Measurements from ENCODE around the gene ANKRD12. TPM values are rescaled to one million over a fixed set of nuclear protein-coding genes. Genes with fewer than 3 reads are reported as not detected.
"Not testable (repeated sequence)": the region's sequence is repeated elsewhere in the genome, so short reads cannot be mapped to it uniquely, and the experiment has no call there.

ANKRD12 gene
- 100 to 1,000 TPM; 107 to 117 TPM for total RNA-seq

- DNase-seq (peak; percentile 99), ATAC-seq (ENCODE audit: low read depth) (peak; percentile 78)
- no peaks in the 10 kb centered on the region for H3K27me3 Mint-ChIP-seq
- peak within 1 kb of the TSS; percentile 99 for H3K27ac Mint-ChIP-seq
- H3K4me3 Mint-ChIP-seq = peak within 1 kb of the TSS; percentile 97
- peaks cover 26% of the 10 kb centered on the region for H3K36me3 Mint-ChIP-seq
- H3K4me1 Mint-ChIP-seq = peaks cover 45% of the 10 kb centered on the region
- no peaks in the 10 kb centered on the region for H3K9me3 Mint-ChIP-seq
- POLR2A ChIA-PET = interaction anchor here (0.6 to 6.6 kb wide), 24 partner anchors 10 to 777 kb away, joined by 3 to 99 read pairs (median 5); partner anchors contain the start of genes NDUFV2, RAB12 and VAPA
Measured at GRCh38 chr18:9136315-9137155, at the start of gene ANKRD12. ANKRD12 (plus strand) TSS chr18:9136781; CDS start chr18:9182433, 45,652 bp downstream.

- peaks cover 27% of the 10 kb centered on the region for H3K36me3 Mint-ChIP-seq
- no peak overlapping the region for H3K4me3 Mint-ChIP-seq
- no peak for ATAC-seq (ENCODE audit: low read depth)
- no peaks in the 10 kb centered on the region for H3K27me3 Mint-ChIP-seq
- H3K9me3 Mint-ChIP-seq = peaks cover 2% of the 10 kb centered on the region
- peaks cover 56% of the 10 kb centered on the region for H3K4me1 Mint-ChIP-seq
- POLR2A ChIA-PET = interaction anchor here (1.9 to 13.2 kb wide), 2 partner anchors 15 to 50 kb away, joined by 5 to 211 read pairs; partner anchors contain the start of genes ANKRD12 and NDUFV2
- peak overlapping the region; percentile 54 for H3K27ac Mint-ChIP-seq
- no peak for DNase-seq
Measured at GRCh38 chr18:9087144-9087543, 49.4 kb upstream of the ANKRD12 start.

GRCh38 chr18:9088252-9088651 lies 48.3 kb upstream of the ANKRD12 start:
- H3K9me3 Mint-ChIP-seq = peaks cover 2% of the 10 kb centered on the region
- peaks cover 53% of the 10 kb centered on the region for H3K4me1 Mint-ChIP-seq
- H3K4me3 Mint-ChIP-seq = peak overlapping the region; percentile 67
- H3K27me3 Mint-ChIP-seq = no peaks in the 10 kb centered on the region
- ATAC-seq (ENCODE audit: low read depth) (no peak), DNase-seq (no peak)
- H3K27ac Mint-ChIP-seq = peak overlapping the region; percentile 87
- peaks cover 27% of the 10 kb centered on the region for H3K36me3 Mint-ChIP-seq
- POLR2A ChIA-PET = interaction anchor here (1.9 to 13.2 kb wide), 2 partner anchors 13 to 48 kb away, joined by 5 to 211 read pairs; partner anchors contain the start of genes ANKRD12 and NDUFV2

- DNase-seq; H3K9me3 Mint-ChIP-seq; H3K27me3 Mint-ChIP-seq; ATAC-seq (ENCODE audit: low read depth): not testable (repeated sequence)
- POLR2A ChIA-PET = interaction anchor here (0.6 to 13.2 kb wide), 3 partner anchors 13 to 48 kb away, joined by 3 to 211 read pairs (median 5); partner anchors contain the start of genes ANKRD12 and NDUFV2
- H3K4me1 Mint-ChIP-seq = peaks cover 50% of the 10 kb centered on the region
- H3K27ac Mint-ChIP-seq = peak overlapping the region; percentile 87
- H3K4me3 Mint-ChIP-seq = peak overlapping the region; percentile 67
- peaks cover 28% of the 10 kb centered on the region for H3K36me3 Mint-ChIP-seq
Measured at GRCh38 chr18:9088727-9089126, 47.9 kb upstream of the ANKRD12 start.

- Mint-ChIP-seq H3K4me1 (peaks cover 62% of the 10 kb centered on the region), H3K4me3 (peak overlapping the region; percentile 91), H3K36me3 (peaks cover 33% of the 10 kb centered on the region), H3K27ac (peak overlapping the region; percentile 97), H3K9me3 (peaks cover 2% of the 10 kb centered on the region), H3K27me3 (no peaks in the 10 kb centered on the region)
- ATAC-seq (ENCODE audit: low read depth) (no peak), DNase-seq (no peak)
- POLR2A ChIA-PET = interaction anchor here (0.6 to 13.2 kb wide), 7 partner anchors 8 to 51 kb away, joined by 3 to 211 read pairs (median 15); partner anchors contain the start of genes ANKRD12 and NDUFV2
Measured at GRCh38 chr18:9090578-9090977, 46.0 kb upstream of the ANKRD12 start.

- H3K9me3 Mint-ChIP-seq = peaks cover under 1% of the 10 kb centered on the region
- POLR2A ChIA-PET = interaction anchor here (0.6 to 13.2 kb wide), 7 partner anchors 9 to 53 kb away, joined by 3 to 211 read pairs (median 15); partner anchors contain the start of genes ANKRD12 and NDUFV2
- H3K4me3 Mint-ChIP-seq = peak overlapping the region; percentile 91
- ATAC-seq (ENCODE audit: low read depth) = peak; percentile 84
- no peaks in the 10 kb centered on the region for H3K27me3 Mint-ChIP-seq
- peak overlapping the region; percentile 97 for H3K27ac Mint-ChIP-seq
- DNase-seq = no peak
- peaks cover 29% of the 10 kb centered on the region for H3K36me3 Mint-ChIP-seq
- peaks cover 66% of the 10 kb centered on the region for H3K4me1 Mint-ChIP-seq
Measured at GRCh38 chr18:9091066-9091476, 45.5 kb upstream of the ANKRD12 start.

GRCh38 chr18:9092665-9093064 lies 43.9 kb upstream of the ANKRD12 start:
- H3K4me1 Mint-ChIP-seq = peaks cover 65% of the 10 kb centered on the region
- H3K27me3 Mint-ChIP-seq = no peaks in the 10 kb centered on the region
- H3K27ac Mint-ChIP-seq = peak overlapping the region; percentile 8
- peaks cover 19% of the 10 kb centered on the region for H3K36me3 Mint-ChIP-seq
- H3K4me3 Mint-ChIP-seq = peak overlapping the region; percentile 15
- DNase-seq (no peak), ATAC-seq (ENCODE audit: low read depth) (no peak)
- no peaks in the 10 kb centered on the region for H3K9me3 Mint-ChIP-seq
- POLR2A ChIA-PET = interaction anchor here (1.1 to 13.2 kb wide), 3 partner anchors 9 to 44 kb away, joined by 3 to 211 read pairs (median 6); partner anchors contain the start of genes ANKRD12 and NDUFV2

- POLR2A ChIA-PET = interaction anchor here (0.9 to 13.2 kb wide), 4 partner anchors 9 to 44 kb away, joined by 4 to 211 read pairs (median 5); partner anchors contain the start of genes ANKRD12 and NDUFV2
- H3K9me3 Mint-ChIP-seq; ATAC-seq (ENCODE audit: low read depth); DNase-seq; H3K27me3 Mint-ChIP-seq; H3K4me3 Mint-ChIP-seq: not testable (repeated sequence)
- H3K27ac Mint-ChIP-seq = peak overlapping the region; percentile 6
- H3K36me3 Mint-ChIP-seq = peaks cover 17% of the 10 kb centered on the region
- peaks cover 62% of the 10 kb centered on the region for H3K4me1 Mint-ChIP-seq
Measured at GRCh38 chr18:9093109-9093508, 43.5 kb upstream of the ANKRD12 start.

- POLR2A ChIA-PET = interaction anchor here (0.9 to 2.0 kb wide), 6 partner anchors 8 to 42 kb away, joined by 3 to 7 read pairs (median 5); partner anchors contain the start of genes ANKRD12 and NDUFV2
- Mint-ChIP-seq H3K27ac (peak overlapping the region; percentile 96), H3K27me3 (no peaks in the 10 kb centered on the region), H3K4me3 (peak overlapping the region; percentile 68), H3K36me3 (peaks cover 8% of the 10 kb centered on the region), H3K4me1 (peaks cover 54% of the 10 kb centered on the region), H3K9me3 (no peaks in the 10 kb centered on the region)
- DNase-seq (no peak), ATAC-seq (ENCODE audit: low read depth) (no peak)
Measured at GRCh38 chr18:9094307-9095226, 42.0 kb upstream of the ANKRD12 start.

GRCh38 chr18:9095297-9096006 lies 41.1 kb upstream of the ANKRD12 start:
- H3K9me3 Mint-ChIP-seq = no peaks in the 10 kb centered on the region
- DNase-seq (no peak), ATAC-seq (ENCODE audit: low read depth) (peak; percentile 71)
- H3K4me3 Mint-ChIP-seq = peak overlapping the region; percentile 68
- POLR2A ChIA-PET = interaction anchor here (1.1 to 1.6 kb wide), 4 partner anchors 8 to 40 kb away, joined by 3 to 7 read pairs (median 6); partner anchors contain the start of gene NDUFV2
- H3K27me3 Mint-ChIP-seq = no peaks in the 10 kb centered on the region
- H3K36me3 Mint-ChIP-seq = peaks cover 8% of the 10 kb centered on the region
- peak overlapping the region; percentile 96 for H3K27ac Mint-ChIP-seq
- peaks cover 50% of the 10 kb centered on the region for H3K4me1 Mint-ChIP-seq

GRCh38 chr18:9096007-9096371 lies 40.6 kb upstream of the ANKRD12 start:
- H3K27ac Mint-ChIP-seq = peak overlapping the region; percentile 96
- no peaks in the 10 kb centered on the region for H3K27me3 Mint-ChIP-seq
- no peaks in the 10 kb centered on the region for H3K9me3 Mint-ChIP-seq
- peaks cover 48% of the 10 kb centered on the region for H3K4me1 Mint-ChIP-seq
- DNase-seq (no peak), ATAC-seq (ENCODE audit: low read depth) (no peak)
- POLR2A ChIA-PET = interaction anchor here (1.1 to 1.6 kb wide), 3 partner anchors 13 to 40 kb away, joined by 3 to 7 read pairs (median 5); no protein-coding TSS in a partner anchor
- peaks cover 6% of the 10 kb centered on the region for H3K36me3 Mint-ChIP-seq
- H3K4me3 Mint-ChIP-seq = peak overlapping the region; percentile 68

- no peaks in the 10 kb centered on the region for H3K27me3 Mint-ChIP-seq
- DNase-seq (no peak), ATAC-seq (ENCODE audit: low read depth) (no peak)
- H3K4me3 Mint-ChIP-seq = no peak overlapping the region
- no peak overlapping the region for H3K27ac Mint-ChIP-seq
- no peaks in the 10 kb centered on the region for H3K9me3 Mint-ChIP-seq
- H3K36me3 Mint-ChIP-seq = peaks cover 6% of the 10 kb centered on the region
- H3K4me1 Mint-ChIP-seq = peaks cover 46% of the 10 kb centered on the region
- POLR2A ChIA-PET = interaction anchor here (10.7 kb wide), 1 partner anchor 10 kb away, joined by 211 read pairs; no protein-coding TSS in a partner anchor
Measured at GRCh38 chr18:9096685-9097084, 39.9 kb upstream of the ANKRD12 start.
